Measurements from ENCODE around the gene CREB5.
"Not testable (repeated sequence)": the region's sequence is repeated elsewhere in the genome, so short reads cannot be mapped to it uniquely, and the experiment has no call there.

CREB5 gene, protein sequence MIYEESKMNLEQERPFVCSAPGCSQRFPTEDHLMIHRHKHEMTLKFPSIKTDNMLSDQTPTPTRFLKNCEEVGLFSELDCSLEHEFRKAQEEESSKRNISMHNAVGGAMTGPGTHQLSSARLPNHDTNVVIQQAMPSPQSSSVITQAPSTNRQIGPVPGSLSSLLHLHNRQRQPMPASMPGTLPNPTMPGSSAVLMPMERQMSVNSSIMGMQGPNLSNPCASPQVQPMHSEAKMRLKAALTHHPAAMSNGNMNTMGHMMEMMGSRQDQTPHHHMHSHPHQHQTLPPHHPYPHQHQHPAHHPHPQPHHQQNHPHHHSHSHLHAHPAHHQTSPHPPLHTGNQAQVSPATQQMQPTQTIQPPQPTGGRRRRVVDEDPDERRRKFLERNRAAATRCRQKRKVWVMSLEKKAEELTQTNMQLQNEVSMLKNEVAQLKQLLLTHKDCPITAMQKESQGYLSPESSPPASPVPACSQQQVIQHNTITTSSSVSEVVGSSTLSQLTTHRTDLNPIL

GRCh38 chr7:28411876-28412662, at the start of gene CREB5:
Gene CREB5, plus strand, starts transcription at chr7:28412518. Its CDS starts 397 bp downstream, at chr7:28412915.
- DNase-seq: no peak

GRCh38 chr7:28362812-28363211, 49.5 kb upstream of the CREB5 start:
- DNase-seq: no peak

DNA sequence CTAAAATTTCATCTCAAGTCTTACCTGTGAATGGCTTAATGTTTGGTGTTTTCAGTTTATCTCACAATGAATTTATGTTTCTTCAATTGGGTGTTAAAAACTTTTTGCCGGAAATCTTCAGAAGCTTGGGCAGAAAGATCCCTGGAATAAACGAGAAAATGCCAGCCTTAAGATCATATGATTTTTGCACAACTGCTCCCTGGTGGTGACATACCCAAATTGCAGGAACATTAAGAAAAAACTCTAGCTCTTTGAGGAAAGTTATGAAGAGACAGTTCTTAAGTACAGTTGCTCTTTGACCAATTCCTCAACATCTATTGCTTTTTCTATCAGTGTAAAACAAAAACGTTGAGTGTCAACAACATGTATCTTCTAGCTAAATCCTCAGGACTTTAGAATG, 48.2 kb upstream of the CREB5 start:
- no peak for DNase-seq

- no peak for DNase-seq
These were observed 42.8 kb upstream of the CREB5 start for GRCh38 chr7:28369523-28369922.

GRCh38 chr7:28371846-28372245, 40.5 kb upstream of the CREB5 start:
- DNase-seq: no peak

GRCh38 chr7:28373990-28374389, 38.3 kb upstream of the CREB5 start:
- DNase-seq: no peak

- no peak for DNase-seq
These were observed 36.6 kb upstream of the CREB5 start for GRCh38 chr7:28375729-28376128.

GRCh38 chr7:28376634-28377033, 35.7 kb upstream of the CREB5 start:
- DNase-seq: no peak

GRCh38 chr7:28378574-28379149, 33.7 kb upstream of the CREB5 start:
- no peak for DNase-seq

GRCh38 chr7:28381466-28381865, 30.9 kb upstream of the CREB5 start:
- no peak for DNase-seq

GRCh38 chr7:28382144-28382543, 30.2 kb upstream of the CREB5 start:
- no peak for DNase-seq

DNA sequence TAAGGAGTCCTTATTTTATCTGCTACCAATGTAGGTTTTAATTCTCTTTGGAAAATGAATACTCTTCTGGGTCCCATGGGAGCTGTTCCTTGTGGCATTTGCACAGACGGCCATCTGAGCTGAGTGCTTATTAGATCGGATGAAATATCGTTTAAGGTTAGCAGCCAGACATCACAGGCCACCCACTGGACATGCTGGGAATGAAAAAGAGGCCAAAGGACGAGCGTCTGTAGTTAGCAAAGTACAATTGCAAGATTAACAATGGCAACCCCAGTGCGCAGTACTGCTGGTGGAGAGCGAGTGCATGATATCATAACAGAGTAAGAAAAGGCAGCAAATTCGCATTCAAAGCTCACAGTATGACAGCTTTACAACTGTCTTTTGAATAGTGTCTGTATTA, 28.3 kb upstream of the CREB5 start:
- no peak for DNase-seq

- no peak for DNase-seq
These were observed 22.6 kb upstream of the CREB5 start for GRCh38 chr7:28389504-28390395.

GRCh38 chr7:28390426-28390825, 21.9 kb upstream of the CREB5 start:
- no peak for DNase-seq

- no peak for DNase-seq
These were observed 20.0 kb upstream of the CREB5 start for GRCh38 chr7:28392289-28392688.

GRCh38 chr7:28395404-28395803, 16.9 kb upstream of the CREB5 start:
- no peak for DNase-seq

GRCh38 chr7:28395831-28396230, 16.5 kb upstream of the CREB5 start:
- no peak for DNase-seq

- no peak for DNase-seq
These were observed 15.2 kb upstream of the CREB5 start for GRCh38 chr7:28397141-28397540.

- DNase-seq: no peak
These were observed 11.4 kb upstream of the CREB5 start for GRCh38 chr7:28400838-28401360.

DNA sequence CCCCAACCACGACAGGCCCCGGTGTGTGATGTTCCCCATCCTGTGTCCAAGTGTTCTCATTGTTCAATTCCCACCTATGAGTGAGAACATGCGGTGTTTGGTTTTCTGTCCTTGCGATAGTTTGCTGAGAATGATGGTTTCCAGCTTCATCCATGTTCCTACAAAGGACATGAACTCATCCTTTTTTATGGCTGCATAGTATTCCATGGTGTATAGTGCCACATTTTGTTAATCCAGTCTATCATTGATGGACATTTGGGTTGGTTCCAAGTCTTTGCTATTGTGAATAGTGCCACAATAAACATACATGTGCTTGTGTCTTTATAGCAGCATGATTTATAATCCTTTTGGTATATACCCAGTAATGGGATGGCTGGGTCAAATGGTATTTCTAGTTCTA, 10.8 kb upstream of the CREB5 start:
- not testable (repeated sequence) for DNase-seq

DNA sequence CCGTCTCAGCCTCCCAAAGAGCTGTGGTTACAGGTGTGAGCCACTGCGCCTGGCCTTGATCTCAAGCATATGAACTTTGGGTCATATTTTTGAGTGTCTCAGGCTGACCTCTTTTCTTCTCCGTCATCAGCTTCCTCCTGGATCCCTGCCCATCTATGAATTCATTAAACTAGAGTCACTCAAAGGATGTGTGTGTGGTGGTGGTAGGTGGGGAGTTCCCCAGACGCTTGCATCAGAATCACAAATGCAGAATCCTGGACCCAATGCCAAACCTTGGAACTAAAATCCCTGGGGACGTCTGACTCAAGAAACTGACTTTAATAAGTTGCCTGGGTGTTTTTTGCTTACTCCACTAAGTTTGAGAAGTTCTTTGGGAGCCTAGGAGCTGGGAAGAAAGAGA, 6.7 kb upstream of the CREB5 start:
- no peak for DNase-seq

GRCh38 chr7:28406192-28406591, 6.1 kb upstream of the CREB5 start:
- no peak for DNase-seq
